Neuronal stem cell (in vitro differentiated cells): ENCODE data around the gene MAST4.

Source experiments
- DNase-seq: peaks from one replicate; pipeline ENCODE4 v3.0.0-alpha.2; 2013; ENCODE audit warnings: low spot score
- H2AFZ ChIP-seq: one replicate; pipeline ENCODE4 v1.6.1; 2013; ENCODE audit warnings: mild to moderate bottlenecking, low read length, inconsistent platforms
- H2AK5ac ChIP-seq: 2 replicates; pipeline ENCODE4 v1.6.1; 2013; ENCODE audit warnings: low read depth, mild to moderate bottlenecking, inconsistent platforms, low read length, moderate library complexity, mixed read lengths
- H2BK120ac ChIP-seq: 2 replicates; pipeline ENCODE4 v1.6.1; 2013; ENCODE audit warnings: low read depth, mild to moderate bottlenecking, inconsistent platforms, low read length, moderate library complexity, mixed read lengths
- H2BK12ac ChIP-seq: one replicate; pipeline ENCODE4 v1.6.1; 2013; ENCODE audit warnings: low read length, inconsistent platforms
- H2BK15ac ChIP-seq: 2 replicates; pipeline ENCODE4 v1.6.1; 2013; ENCODE audit warnings: mild to moderate bottlenecking, low read length, inconsistent platforms, mixed read lengths
- H2BK5ac ChIP-seq: one replicate; pipeline ENCODE4 v1.6.1; 2013; ENCODE audit warnings: inconsistent platforms, mild to moderate bottlenecking, low read length, moderate library complexity
- H3K14ac ChIP-seq: one replicate; pipeline ENCODE4 v1.6.1; 2013; ENCODE audit warnings: low read length, inconsistent platforms
- H3K18ac ChIP-seq: 2 replicates; pipeline ENCODE4 v1.6.1; 2013; ENCODE audit warnings: low read length, inconsistent platforms
- H3K23ac ChIP-seq: 2 replicates; pipeline ENCODE4 v1.6.1; 2013; ENCODE audit warnings: low read depth, mild to moderate bottlenecking, mixed read lengths, low read length, inconsistent platforms; ENCODE audit not compliant: poor library complexity
- H3K27ac ChIP-seq: replicated peaks from 3 replicates; pipeline ENCODE4 v1.5.1; 2013; ENCODE audit warnings: low read length, inconsistent platforms
- H3K27me3 ChIP-seq, 3 experiments: 2 replicates each; pipeline ENCODE4 v1.6.1; 2013; ENCODE audit warnings: low read length in 3 of 3, mild to moderate bottlenecking in 2 of 3, inconsistent platforms in 1 of 3, low read depth in 1 of 3, mixed read lengths in 1 of 3, moderate library complexity in 1 of 3; ENCODE audit not compliant: control insufficient read depth in 3 of 3, insufficient read depth in 3 of 3
- H3K36me3 ChIP-seq, 2 donors: replicated peaks in 1 of 2; 2 replicates each; pipeline ENCODE4 v1.6.1; 2013; ENCODE audit warnings: low read length in 2 of 2; ENCODE audit not compliant: control insufficient read depth in 2 of 2, insufficient read depth in 2 of 2
- H3K4ac ChIP-seq: 2 replicates; pipeline ENCODE4 v1.6.1; 2013; ENCODE audit warnings: inconsistent platforms, mild to moderate bottlenecking, low read length, moderate library complexity
- H3K4me1 ChIP-seq, 2 donors: 1 replicate in 1 of 2; 2 replicates in 1 of 2; pipeline ENCODE4 v1.6.1; 2013; ENCODE audit warnings: low read length in 2 of 2, low read depth in 1 of 2; ENCODE audit not compliant: control insufficient read depth in 2 of 2, insufficient read depth in 1 of 2
- H3K4me2 ChIP-seq: one replicate; pipeline ENCODE4 v1.6.1; 2013; ENCODE audit warnings: mild to moderate bottlenecking, low read length, inconsistent platforms; ENCODE audit not compliant: insufficient read depth, poor library complexity, severe bottlenecking
- H3K4me3 ChIP-seq, 2 donors: 2 replicates each; pipeline ENCODE4 v1.5.1; 2013; ENCODE audit warnings: low read length in 2 of 2, mild to moderate bottlenecking in 2 of 2, inconsistent platforms in 1 of 2, moderate library complexity in 1 of 2
- H3K79me1 ChIP-seq: one replicate; pipeline ENCODE4 v1.6.1; 2013; ENCODE audit warnings: low read depth, mild to moderate bottlenecking, inconsistent platforms, low read length, moderate library complexity
- H3K9ac ChIP-seq: one replicate; pipeline ENCODE4 v1.6.1; 2013; ENCODE audit warnings: mild to moderate bottlenecking, low read depth, low read length, inconsistent platforms; ENCODE audit not compliant: poor library complexity
- H3K9me3 ChIP-seq, 2 donors: replicated peaks in 1 of 2; 2 replicates each; pipeline versions ENCODE3 to v1.6.1; 2013; ENCODE audit warnings: low read length in 2 of 2, mild to moderate bottlenecking in 2 of 2, inconsistent platforms in 1 of 2, low read depth in 1 of 2, mixed read lengths in 1 of 2, moderate library complexity in 1 of 2; ENCODE audit not compliant: control insufficient read depth in 2 of 2, insufficient read depth in 1 of 2
- H4K8ac ChIP-seq: one replicate; pipeline ENCODE4 v1.6.1; 2013; ENCODE audit warnings: low read depth, mild to moderate bottlenecking, inconsistent platforms, low read length, moderate library complexity
- H4K91ac ChIP-seq: one replicate; pipeline ENCODE4 v1.6.1; 2013; ENCODE audit warnings: low read length, low read depth, mild to moderate bottlenecking, inconsistent platforms; ENCODE audit not compliant: poor library complexity
- WGBS, 2 donors: extraction: QIAGEN DNeasy Blood & Tissue Kit; methylation state at CpG; one replicate each; pipeline ENCODE4 v1.1.7; 2013; ENCODE audit warnings: missing lambda C conversion rate in 2 of 2, mixed read lengths in 1 of 2; ENCODE audit not compliant: insufficient read length in 2 of 2, insufficient replicate concordance in 1 of 2; ENCODE audit errors: extremely low coverage in 2 of 2; 5-methylcytosine and 5-hydroxymethylcytosine counted together

The MAST4 gene

DNA sequence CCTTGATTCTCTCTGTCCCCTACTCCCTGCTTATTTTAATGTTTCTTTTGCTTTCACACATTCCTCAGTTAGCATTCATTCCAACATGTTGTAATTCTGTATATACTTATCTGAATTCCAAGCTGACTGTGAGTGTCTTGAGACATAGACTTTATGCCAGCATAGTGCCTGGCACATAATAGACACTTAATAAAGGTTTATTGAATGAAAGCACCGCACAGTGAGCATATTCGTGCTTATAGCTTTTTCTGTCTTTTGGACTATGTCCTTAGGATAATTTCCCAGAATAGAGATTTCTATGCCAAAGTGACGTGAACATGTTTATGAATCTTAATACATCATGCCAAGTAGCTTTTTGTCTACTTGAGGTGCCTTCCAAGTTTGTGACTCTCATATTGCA, 425.8 kb downstream of the MAST4 start:
- Histone ChIP-seq H3K14ac (no peak overlapping the region), H3K18ac (no peak overlapping the region), H3K4ac (no peak overlapping the region), H3K27ac (no peak overlapping the region), H3K9ac (no peak overlapping the region), H2AK5ac (no peak overlapping the region), H3K4me2 (no peak overlapping the region), H3K23ac (no peak overlapping the region), H2BK15ac (no peak overlapping the region), H4K91ac (no peak overlapping the region), H3K79me1 (no peaks in the 10 kb centered on the region), H3K9me3 (no peaks in the 10 kb centered on the region), H4K8ac (no peak overlapping the region), H2BK120ac (no peak overlapping the region), H2BK12ac (no peak overlapping the region), H3K4me1 (peaks cover 2 to 3% of the 10 kb centered on the region in 2 donors), H3K27me3 (no peaks in the 10 kb centered on the region), H3K36me3 (no peaks in the 10 kb centered on the region), H3K4me3 (no peak overlapping the region), H2AFZ (no peak overlapping the region), H2BK5ac (no peak overlapping the region)
- DNase-seq, result no peak
- no CpG with 5 or more reads among the region's 3 CpGs for WGBS, 2 donors

DNA sequence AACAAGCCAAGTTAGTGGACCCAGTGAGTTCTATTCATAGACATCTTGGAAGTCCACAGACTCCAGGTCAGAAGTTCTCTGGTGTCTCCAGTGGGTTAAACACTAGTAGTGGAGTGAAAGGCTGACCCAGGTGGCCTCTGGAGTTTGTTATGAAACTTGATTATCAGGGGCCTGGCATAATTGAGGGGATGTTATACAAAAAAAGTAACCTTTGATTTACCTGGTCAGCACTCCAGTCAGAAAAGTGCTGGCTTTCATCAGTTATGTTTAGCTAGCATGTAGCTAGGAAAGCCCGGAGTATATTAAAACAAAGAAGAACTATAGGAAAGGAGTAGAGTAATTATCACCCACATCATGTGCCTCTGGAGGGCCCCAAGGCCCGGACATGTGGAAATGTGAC, 429.3 kb downstream of the MAST4 start:
- no peak overlapping the region for H2AK5ac ChIP-seq
- H3K18ac ChIP-seq, result no peak overlapping the region
- no CpG with 5 or more reads among the region's 2 CpGs for WGBS, 2 donors

DNA sequence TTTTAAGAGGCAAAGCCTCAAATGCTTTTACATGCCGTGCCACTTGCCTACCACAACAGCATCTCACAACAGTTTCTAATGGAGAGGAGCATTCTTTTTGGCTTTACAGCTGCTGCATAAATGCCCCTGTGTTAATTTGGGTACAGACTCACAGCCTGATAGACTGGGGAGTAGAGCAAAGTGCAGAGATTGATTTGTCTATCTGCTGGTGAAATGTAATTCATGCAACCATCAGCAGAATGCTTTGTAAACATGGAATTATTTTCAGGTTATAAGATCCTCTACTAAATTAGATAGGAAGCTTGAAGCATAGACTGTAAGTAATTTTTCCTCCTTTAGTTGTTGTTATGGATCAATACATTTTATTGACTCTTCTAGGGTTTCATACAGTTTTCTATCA, 430.1 kb downstream of the MAST4 start:
- no peak overlapping the region for H2BK120ac ChIP-seq
- no peak overlapping the region for H2BK15ac ChIP-seq
- WGBS, 2 donors, result no CpG with 5 or more reads among the region's 1 CpG
- no peak overlapping the region for H2AK5ac ChIP-seq
- no peaks in the 10 kb centered on the region for H3K36me3 ChIP-seq
- no peak overlapping the region for H3K18ac ChIP-seq
- H3K23ac ChIP-seq, result no peak overlapping the region
- no peaks in the 10 kb centered on the region for H3K9me3 ChIP-seq
- no peak overlapping the region for H4K91ac ChIP-seq
- no peak overlapping the region for H3K9ac ChIP-seq
- H3K4me3 ChIP-seq, result no peak overlapping the region
- H3K4me1 ChIP-seq, result no peaks in the 10 kb centered on the region
- no peaks in the 10 kb centered on the region for H3K79me1 ChIP-seq
- no peak overlapping the region for H3K4ac ChIP-seq
- no peak overlapping the region for H3K4me2 ChIP-seq
- no peak overlapping the region for H2AFZ ChIP-seq
- H2BK12ac ChIP-seq, result no peak overlapping the region
- no peak overlapping the region for H2BK5ac ChIP-seq
- H3K27me3 ChIP-seq, result no peaks in the 10 kb centered on the region
- H3K14ac ChIP-seq, result no peak overlapping the region
- no peak overlapping the region for H4K8ac ChIP-seq
- DNase-seq, result no peak
- no peak overlapping the region for H3K27ac ChIP-seq

More for the DNA sequence above, 429.3 kb downstream of the MAST4 start:
- H3K9ac ChIP-seq, result no peak overlapping the region
- H3K27ac ChIP-seq, result no peak overlapping the region
- H2BK15ac ChIP-seq, result no peak overlapping the region
- no peak overlapping the region for H2BK5ac ChIP-seq
- H4K91ac ChIP-seq, result no peak overlapping the region
- H3K23ac ChIP-seq, result no peak overlapping the region
- H3K4me3 ChIP-seq, result no peak overlapping the region
- no peaks in the 10 kb centered on the region for H3K79me1 ChIP-seq
- no peak overlapping the region for H2BK12ac ChIP-seq
- H2AFZ ChIP-seq, result no peak overlapping the region
- H3K4me1 ChIP-seq, result no peaks in the 10 kb centered on the region
- no peak overlapping the region for H2BK120ac ChIP-seq
- H3K14ac ChIP-seq, result no peak overlapping the region
- no peak overlapping the region for H3K4ac ChIP-seq
- DNase-seq, result no peak
- H3K9me3 ChIP-seq, result no peaks in the 10 kb centered on the region
- H3K27me3 ChIP-seq, result no peaks in the 10 kb centered on the region
- no peak overlapping the region for H3K4me2 ChIP-seq
- no peaks in the 10 kb centered on the region for H3K36me3 ChIP-seq
- no peak overlapping the region for H4K8ac ChIP-seq

DNA sequence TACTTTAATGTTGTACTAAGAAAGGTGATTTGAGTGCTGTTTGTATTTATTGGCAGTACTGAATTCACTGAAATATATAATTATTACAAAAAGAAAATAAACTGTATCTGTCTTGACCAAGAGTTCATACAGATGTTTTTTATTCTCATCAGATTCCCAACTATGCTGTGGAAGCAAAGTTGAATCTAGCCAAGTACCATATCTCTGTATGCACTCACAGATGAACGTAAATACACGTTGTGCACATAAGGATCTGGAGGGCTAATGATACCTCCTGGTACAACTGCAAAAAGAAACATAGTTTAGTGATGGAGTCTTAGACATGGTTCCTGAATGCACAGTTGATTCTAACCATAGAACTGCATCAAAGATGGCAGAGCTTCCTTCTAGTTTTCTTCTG, 431.0 kb downstream of the MAST4 start:
- H3K9me3 ChIP-seq, result no peaks in the 10 kb centered on the region
- no peaks in the 10 kb centered on the region for H3K27me3 ChIP-seq
- H3K36me3 ChIP-seq, result no peaks in the 10 kb centered on the region
- H3K27ac ChIP-seq, result no peak overlapping the region
- WGBS, 2 donors, result no CpG with 5 or more reads among the region's 2 CpGs
- no peak overlapping the region for H4K8ac ChIP-seq
- H3K9ac ChIP-seq, result no peak overlapping the region
- DNase-seq, result no peak
- no peak overlapping the region for H2AFZ ChIP-seq
- H2BK12ac ChIP-seq, result no peak overlapping the region
- H3K4me1 ChIP-seq, result peaks cover 0 to 4% of the 10 kb centered on the region in 2 donors
- H2BK120ac ChIP-seq, result no peak overlapping the region
- H3K4me3 ChIP-seq, result no peak overlapping the region
- no peaks in the 10 kb centered on the region for H3K79me1 ChIP-seq
- no peak overlapping the region for H2BK5ac ChIP-seq
- H3K4me2 ChIP-seq, result no peak overlapping the region
- H2BK15ac ChIP-seq, result no peak overlapping the region
- H3K18ac ChIP-seq, result no peak overlapping the region
- no peak overlapping the region for H3K4ac ChIP-seq
- H3K14ac ChIP-seq, result no peak overlapping the region
- H2AK5ac ChIP-seq, result no peak overlapping the region
- no peak overlapping the region for H3K23ac ChIP-seq
- H4K91ac ChIP-seq, result no peak overlapping the region
